Activated CD4-positive, alpha-beta memory T cell treated with anti-CD3 and anti-CD28 coated beads, Interleukin-2, amount 10 ng/mL, durations not matched to agents 7 days and 5 days (primary cell): ENCODE measurements around the gene SS18L1. TPM values are rescaled to one million over a fixed set of nuclear protein-coding genes. Genes with fewer than 3 reads are reported as not detected.

Experiments used
- CTCF ChIA-PET: fragments of 350-600 bp; sonication (Branson Sonifier 250); formaldehyde crosslinking; loops from one replicate; lab custom pipeline; 2021; ENCODE audit warnings: antibody characterized with exemption, inconsistent platforms; lab: Charles Lee
- POLR2A ChIA-PET: fragments of 350-600 bp; sonication (Branson Sonifier 250); formaldehyde crosslinking; loops from one replicate; lab custom pipeline; 2021; ENCODE audit warnings: antibody characterized with exemption; lab: Charles Lee
- DNase-seq: peaks from one replicate; pipeline ENCODE4 v3.0.0-alpha.2; 2020
- H3K27ac Mint-ChIP-seq: one replicate; pipeline ENCODE4 v1.8.0; 2021; ENCODE audit warnings: mild to moderate bottlenecking, mixed read lengths
- H3K27me3 Mint-ChIP-seq: one replicate; pipeline ENCODE4 v1.8.0; 2021; ENCODE audit warnings: mixed read lengths
- H3K36me3 Mint-ChIP-seq: one replicate; pipeline ENCODE4 v1.8.0; 2021; ENCODE audit warnings: low read depth, mixed read lengths
- H3K4me1 Mint-ChIP-seq: one replicate; pipeline ENCODE4 v1.8.0; 2021; ENCODE audit warnings: mixed read lengths
- H3K4me3 Mint-ChIP-seq: one replicate; pipeline ENCODE4 v1.8.0; 2021; ENCODE audit warnings: mild to moderate bottlenecking, mixed read lengths
- H3K9me3 Mint-ChIP-seq: one replicate; pipeline ENCODE4 v1.8.0; 2021; ENCODE audit warnings: mixed read lengths
- total RNA-seq, 2 experiments: library from RNA; stranded (reverse); gene quantifications; one replicate each; pipeline ENCODE4 v1.2.3, GENCODE V29; 2021

SS18L1 gene
- total RNA-seq, 2 experiments from 2014 or later = 15.1 to 16.7 TPM

DNA sequence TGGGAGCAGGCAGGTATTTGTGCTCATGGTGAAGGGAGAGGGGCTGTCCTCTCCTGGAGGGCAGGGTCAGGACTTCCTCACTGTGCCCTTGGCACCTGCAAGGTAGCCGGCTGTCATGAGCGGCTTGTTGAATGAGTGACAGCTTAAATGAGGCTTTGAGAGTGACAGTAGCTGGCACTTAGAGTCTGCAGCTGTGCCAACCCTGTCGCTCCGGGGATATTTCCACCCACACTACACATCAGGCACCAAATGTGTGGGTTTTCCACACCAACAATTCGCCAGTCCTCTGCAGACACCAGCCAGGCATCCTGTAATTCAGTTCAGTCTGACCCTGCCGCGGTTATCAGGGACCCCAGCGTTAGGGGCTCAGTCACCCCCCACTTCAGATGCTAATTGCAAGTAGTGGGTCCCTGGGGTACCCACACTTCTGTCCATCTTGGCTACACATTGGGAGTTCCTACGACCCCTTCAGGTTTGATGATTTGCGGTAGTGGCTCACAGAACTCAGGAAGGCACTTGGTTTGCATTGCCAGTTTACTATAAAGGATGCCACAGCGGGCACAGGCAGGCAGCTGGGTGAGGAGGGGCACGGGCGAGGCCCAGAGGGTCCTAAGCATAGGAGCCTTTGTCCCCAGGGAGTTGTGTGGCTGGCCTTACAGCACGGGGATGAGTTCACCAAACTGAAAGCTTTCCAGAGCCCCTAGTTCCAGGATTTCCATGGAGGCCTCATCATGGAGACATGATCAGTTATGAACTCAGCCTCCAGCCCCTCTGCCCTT, 48.4 kb downstream of the SS18L1 start:
- H3K4me1 Mint-ChIP-seq = peaks cover 6% of the 10 kb centered on the region
- peaks cover 5% of the 10 kb centered on the region for H3K36me3 Mint-ChIP-seq
- no peaks in the 10 kb centered on the region for H3K27me3 Mint-ChIP-seq
- DNase-seq = no peak
- no peak overlapping the region for H3K4me3 Mint-ChIP-seq
- H3K9me3 Mint-ChIP-seq = no peaks in the 10 kb centered on the region
- H3K27ac Mint-ChIP-seq = no peak overlapping the region
- ChIA-PET POLR2A (no interaction called here), CTCF (no interaction called here)

DNA sequence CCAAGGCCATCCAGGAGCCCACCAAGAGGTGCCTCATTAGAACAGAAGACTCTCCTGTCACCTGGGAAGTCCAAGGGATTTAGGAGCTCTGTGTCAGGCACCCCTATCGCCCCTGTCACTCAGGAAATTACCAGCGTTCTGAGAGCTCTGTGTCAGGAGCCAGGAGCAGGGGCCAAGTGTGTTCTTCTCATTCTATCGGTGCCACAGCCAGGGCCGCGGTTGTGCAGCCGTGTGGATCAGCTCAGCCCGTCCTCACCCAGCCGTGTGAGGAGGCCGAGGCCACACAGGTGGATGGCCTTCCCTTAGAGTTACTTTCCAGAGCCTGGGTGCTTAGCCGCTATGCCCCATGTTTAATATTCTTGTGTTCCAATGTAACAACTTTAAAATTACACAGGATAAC, 49.1 kb downstream of the SS18L1 start:
- POLR2A ChIA-PET = no interaction called here
- CTCF ChIA-PET = no interaction called here
- no peak overlapping the region for H3K27ac Mint-ChIP-seq
- H3K36me3 Mint-ChIP-seq = peaks cover 5% of the 10 kb centered on the region
- H3K4me3 Mint-ChIP-seq = no peak overlapping the region
- no peaks in the 10 kb centered on the region for H3K27me3 Mint-ChIP-seq
- no peak for DNase-seq
- peaks cover 1% of the 10 kb centered on the region for H3K4me1 Mint-ChIP-seq
- H3K9me3 Mint-ChIP-seq = no peaks in the 10 kb centered on the region

GRCh38 chr20:62193079-62194025, 49.8 kb downstream of the SS18L1 start:
- Mint-ChIP-seq H3K27me3 (no peaks in the 10 kb centered on the region), H3K27ac (no peak overlapping the region), H3K36me3 (peaks cover 10% of the 10 kb centered on the region), H3K4me3 (no peak overlapping the region), H3K4me1 (no peaks in the 10 kb centered on the region), H3K9me3 (no peaks in the 10 kb centered on the region)
- no peak for DNase-seq
- POLR2A ChIA-PET = no interaction called here
- CTCF ChIA-PET = no interaction called here

GRCh38 chr20:62195075-62195405, 51.5 kb downstream of the SS18L1 start:
- Mint-ChIP-seq H3K4me1 (no peaks in the 10 kb centered on the region), H3K27ac (no peak overlapping the region), H3K27me3 (no peaks in the 10 kb centered on the region), H3K36me3 (peaks cover 24% of the 10 kb centered on the region), H3K9me3 (no peaks in the 10 kb centered on the region), H3K4me3 (no peak overlapping the region)
- ChIA-PET CTCF (no interaction called here), POLR2A (interaction anchor here (0.9 kb wide), 1 partner anchor 41 kb away, joined by 3 read pairs; no protein-coding TSS in a partner anchor)
- no peak for DNase-seq

- no peaks in the 10 kb centered on the region for H3K27me3 Mint-ChIP-seq
- CTCF ChIA-PET = interaction anchor here (1.1 kb wide), 1 partner anchor 9 kb away, joined by 3 read pairs; no protein-coding TSS in a partner anchor
These were observed 52.2 kb downstream of the SS18L1 start for GRCh38 chr20:62195736-62196135.

GRCh38 chr20:62196286-62196685, 52.7 kb downstream of the SS18L1 start:
- no peak overlapping the region for H3K4me3 Mint-ChIP-seq

More at GRCh38 chr20:62195736-62196135, 52.2 kb downstream of the SS18L1 start:
- no peak for DNase-seq
- POLR2A ChIA-PET = no interaction called here
- no peaks in the 10 kb centered on the region for H3K4me1 Mint-ChIP-seq
- no peak overlapping the region for H3K4me3 Mint-ChIP-seq
- H3K9me3 Mint-ChIP-seq = no peaks in the 10 kb centered on the region
- H3K36me3 Mint-ChIP-seq = peaks cover 30% of the 10 kb centered on the region
- no peak overlapping the region for H3K27ac Mint-ChIP-seq

GRCh38 chr20:62197311-62197710, 53.7 kb downstream of the SS18L1 start:
- Mint-ChIP-seq H3K9me3 (no peaks in the 10 kb centered on the region), H3K4me3 (no peak overlapping the region), H3K27me3 (no peaks in the 10 kb centered on the region), H3K27ac (no peak overlapping the region), H3K36me3 (peaks cover 37% of the 10 kb centered on the region), H3K4me1 (no peaks in the 10 kb centered on the region)
- ChIA-PET CTCF (no interaction called here), POLR2A (no interaction called here)
- DNase-seq = no peak

More at GRCh38 chr20:62196286-62196685, 52.7 kb downstream of the SS18L1 start:
- Mint-ChIP-seq H3K27me3 (no peaks in the 10 kb centered on the region), H3K27ac (no peak overlapping the region), H3K4me1 (no peaks in the 10 kb centered on the region), H3K9me3 (no peaks in the 10 kb centered on the region), H3K36me3 (peaks cover 33% of the 10 kb centered on the region)
- ChIA-PET POLR2A (no interaction called here), CTCF (interaction anchor here (1.1 kb wide), 1 partner anchor 10 kb away, joined by 3 read pairs; no protein-coding TSS in a partner anchor)
- no peak for DNase-seq

- peaks cover 37% of the 10 kb centered on the region for H3K36me3 Mint-ChIP-seq
- no peaks in the 10 kb centered on the region for H3K9me3 Mint-ChIP-seq
- H3K27me3 Mint-ChIP-seq = no peaks in the 10 kb centered on the region
- ChIA-PET CTCF (no interaction called here), POLR2A (no interaction called here)
- no peak for DNase-seq
- H3K4me1 Mint-ChIP-seq = no peaks in the 10 kb centered on the region
- H3K4me3 Mint-ChIP-seq = no peak overlapping the region
- H3K27ac Mint-ChIP-seq = no peak overlapping the region
These were observed 54.2 kb downstream of the SS18L1 start for GRCh38 chr20:62197801-62198200.

- no peak overlapping the region for H3K27ac Mint-ChIP-seq
- CTCF ChIA-PET = no interaction called here
- DNase-seq = no peak
- H3K4me1 Mint-ChIP-seq = no peaks in the 10 kb centered on the region
- peaks cover 41% of the 10 kb centered on the region for H3K36me3 Mint-ChIP-seq
- H3K4me3 Mint-ChIP-seq = no peak overlapping the region
- POLR2A ChIA-PET = no interaction called here
- H3K27me3 Mint-ChIP-seq = no peaks in the 10 kb centered on the region
- no peaks in the 10 kb centered on the region for H3K9me3 Mint-ChIP-seq
These were observed 54.9 kb downstream of the SS18L1 start for GRCh38 chr20:62198496-62198895.

GRCh38 chr20:62198931-62199330, 55.4 kb downstream of the SS18L1 start:
- Mint-ChIP-seq H3K9me3 (no peaks in the 10 kb centered on the region), H3K27ac (no peak overlapping the region), H3K4me1 (no peaks in the 10 kb centered on the region), H3K27me3 (no peaks in the 10 kb centered on the region), H3K4me3 (no peak overlapping the region), H3K36me3 (peaks cover 41% of the 10 kb centered on the region)
- ChIA-PET POLR2A (no interaction called here), CTCF (no interaction called here)
- no peak for DNase-seq

- no peaks in the 10 kb centered on the region for H3K4me1 Mint-ChIP-seq
- H3K27me3 Mint-ChIP-seq = no peaks in the 10 kb centered on the region
- peaks cover 38% of the 10 kb centered on the region for H3K36me3 Mint-ChIP-seq
- H3K4me3 Mint-ChIP-seq = no peak overlapping the region
- no peak for DNase-seq
- CTCF ChIA-PET = no interaction called here
- no peaks in the 10 kb centered on the region for H3K9me3 Mint-ChIP-seq
- POLR2A ChIA-PET = no interaction called here
- no peak overlapping the region for H3K27ac Mint-ChIP-seq
These were observed 57.1 kb downstream of the SS18L1 start for GRCh38 chr20:62200491-62201172.

DNA sequence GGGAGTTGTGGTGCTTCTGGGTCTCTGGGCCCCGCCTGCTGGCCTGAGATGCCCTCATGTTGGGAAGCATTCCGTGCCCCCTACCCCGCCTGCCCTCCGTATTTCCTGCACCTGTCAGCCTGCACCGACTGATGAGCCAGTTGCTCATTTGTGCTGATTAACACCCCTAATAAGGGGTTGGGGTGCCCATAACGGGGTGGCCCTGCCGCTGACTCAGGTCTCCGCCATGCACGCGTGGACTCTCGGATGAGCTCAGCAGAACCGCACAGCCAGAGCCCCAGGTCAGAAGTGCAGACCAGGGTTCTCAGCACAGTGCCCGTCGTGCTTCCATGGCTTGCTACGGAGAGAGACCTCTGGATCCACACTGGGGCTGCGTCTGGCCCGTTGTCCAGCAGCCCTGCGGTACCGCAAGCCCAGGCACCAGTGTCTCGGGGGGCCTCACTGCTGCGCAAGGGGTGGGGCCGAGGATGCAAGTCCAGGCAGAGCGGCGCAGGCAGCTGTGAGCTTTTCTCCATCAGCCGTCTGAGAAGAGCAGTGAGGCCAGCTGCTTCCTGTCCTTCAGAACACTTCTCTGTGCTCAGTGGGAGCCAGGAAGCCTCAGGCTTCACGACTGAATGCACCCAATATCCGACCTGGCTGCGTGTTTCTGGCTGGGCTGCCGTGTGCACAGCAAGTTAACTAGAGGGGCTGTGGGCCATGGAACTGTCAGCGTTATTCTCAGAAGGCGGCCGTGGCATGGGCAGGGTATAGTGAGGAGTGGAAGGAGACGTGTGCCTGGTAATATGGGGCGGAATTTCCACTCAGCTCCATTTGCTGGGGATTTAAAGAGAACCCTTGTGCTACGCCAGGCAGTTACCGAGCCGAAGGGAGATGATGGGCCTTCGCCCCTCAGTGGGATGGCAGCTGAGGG, 57.9 kb downstream of the SS18L1 start:
- Mint-ChIP-seq H3K36me3 (peaks cover 36% of the 10 kb centered on the region), H3K27me3 (no peaks in the 10 kb centered on the region), H3K4me1 (no peaks in the 10 kb centered on the region), H3K9me3 (no peaks in the 10 kb centered on the region), H3K27ac (no peak overlapping the region), H3K4me3 (no peak overlapping the region)
- no peak for DNase-seq
- ChIA-PET CTCF (no interaction called here), POLR2A (no interaction called here)
